Stimulated activated CD4-positive, alpha-beta T cell treated with anti-CD3 and anti-CD28 coated beads, Interleukin-15, amount 100 ng/mL, for 24 hours (primary cell): Measurements from ENCODE around the gene DPH1.

Source experiments
- DNase-seq: peaks from one replicate; pipeline ENCODE4 v3.0.0-alpha.2; 2020

DPH1 gene

GRCh38 chr17:2027528-2028233 is 2.3 kb upstream of the DPH1 start:
- no peak for DNase-seq

DNA sequence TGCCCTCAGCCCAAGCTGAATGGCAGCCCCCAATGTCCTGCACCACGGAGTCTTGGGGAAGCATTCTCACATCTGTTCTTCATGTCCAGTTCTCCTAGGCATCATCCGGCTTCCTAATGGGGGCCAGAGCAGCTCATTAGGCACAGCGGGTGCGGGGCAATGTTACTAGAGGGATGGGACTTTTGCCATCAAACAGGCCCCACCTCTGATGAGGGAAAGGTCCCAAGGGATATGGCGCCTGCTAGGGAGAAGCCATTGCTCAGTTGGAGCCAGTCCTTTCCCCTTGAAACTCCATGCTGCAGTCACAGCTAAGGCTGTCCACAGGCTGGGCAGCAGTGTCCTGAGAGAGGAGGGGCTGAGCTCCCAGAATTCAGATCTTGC is 1.7 kb upstream of the DPH1 start:
- DNase-seq, result no peak

- DNase-seq, result no peak
Measured at GRCh38 chr17:2028737-2029136, 1.2 kb upstream of the DPH1 start.

GRCh38 chr17:2030779-2031163 is 818 bp downstream of the DPH1 start:
- peak; percentile 73 for DNase-seq

DNA sequence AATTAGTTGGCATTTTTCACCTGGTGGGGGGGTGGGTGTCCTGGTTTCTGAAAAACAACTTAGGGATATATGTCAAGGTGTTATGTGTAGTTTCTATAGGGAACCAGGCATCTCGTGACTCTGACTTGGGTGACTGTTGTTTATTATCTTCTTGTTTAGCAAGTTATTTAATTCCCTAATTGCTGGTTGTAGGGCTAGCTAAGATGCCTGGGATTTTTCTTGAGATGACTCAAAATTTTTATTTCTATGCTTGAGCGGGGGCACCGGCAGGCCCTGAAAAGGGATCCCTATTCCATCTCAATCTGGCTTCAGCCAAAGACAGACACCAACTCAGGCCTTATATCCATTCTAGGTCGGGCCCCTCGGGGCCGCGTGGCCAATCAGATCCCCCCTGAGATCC is 3.2 kb downstream of the DPH1 start:
- DNase-seq, result no peak

GRCh38 chr17:2034157-2034556 is 4.2 kb downstream of the DPH1 start:
- no peak for DNase-seq

DNA sequence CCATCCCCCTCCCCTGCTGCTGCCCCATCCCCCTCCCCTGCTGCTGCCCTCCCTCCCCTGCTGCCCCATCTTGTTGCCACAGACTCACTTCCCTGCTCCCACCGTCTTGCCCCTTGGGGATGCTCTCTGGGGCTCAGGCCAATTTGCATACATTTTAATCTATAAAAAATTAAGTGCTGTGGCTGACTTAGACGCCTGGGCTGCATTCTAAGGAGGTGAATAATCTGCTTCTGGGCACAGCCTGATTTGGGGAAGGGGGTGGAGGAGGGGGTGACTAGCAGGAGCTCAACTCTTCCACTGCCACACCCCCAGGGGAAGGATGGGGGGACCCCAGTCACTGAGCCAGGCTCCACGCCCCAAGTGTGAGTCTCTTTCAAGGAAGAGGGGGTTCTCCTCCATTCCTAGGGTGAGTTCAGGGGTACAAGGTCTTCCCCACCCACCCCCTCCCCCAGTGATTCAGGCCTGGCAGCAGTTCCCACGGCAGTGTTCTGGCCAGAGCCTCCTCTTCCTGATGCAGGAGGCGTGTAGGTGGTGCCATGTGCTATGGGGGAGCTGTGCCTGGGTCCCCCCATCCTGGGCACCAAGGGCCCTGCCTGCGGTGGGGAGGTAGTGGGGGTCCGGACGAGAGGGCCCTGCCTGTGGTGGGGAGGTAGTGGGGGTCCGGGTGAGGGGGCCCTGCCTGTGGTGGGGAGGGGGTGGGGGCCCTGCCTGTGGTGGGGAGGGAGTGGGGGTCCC is 5.0 kb downstream of the DPH1 start:
- no peak for DNase-seq

GRCh38 chr17:2035541-2036488 is 5.9 kb downstream of the DPH1 start:
- no peak for DNase-seq

DNA sequence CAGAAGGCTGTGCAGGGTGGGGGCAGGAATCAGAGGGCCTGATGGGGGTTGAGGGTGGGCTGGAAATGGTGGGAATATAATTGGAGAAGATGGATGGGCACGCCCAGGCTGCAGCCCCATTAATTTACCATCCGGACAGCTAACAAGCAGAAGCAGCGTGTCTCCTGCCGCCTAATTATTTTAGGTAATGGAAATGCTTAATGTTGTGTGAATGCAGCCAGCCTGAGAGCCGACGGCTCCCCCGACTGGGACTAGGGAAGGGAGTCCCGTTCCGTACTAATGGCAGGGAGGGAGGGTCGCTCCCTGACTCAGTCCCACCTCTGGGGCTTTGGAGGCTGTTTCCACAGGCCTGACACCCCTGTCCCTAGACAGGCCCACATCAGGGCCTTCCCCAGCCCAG is 7.2 kb downstream of the DPH1 start:
- DNase-seq, result no peak

DNA sequence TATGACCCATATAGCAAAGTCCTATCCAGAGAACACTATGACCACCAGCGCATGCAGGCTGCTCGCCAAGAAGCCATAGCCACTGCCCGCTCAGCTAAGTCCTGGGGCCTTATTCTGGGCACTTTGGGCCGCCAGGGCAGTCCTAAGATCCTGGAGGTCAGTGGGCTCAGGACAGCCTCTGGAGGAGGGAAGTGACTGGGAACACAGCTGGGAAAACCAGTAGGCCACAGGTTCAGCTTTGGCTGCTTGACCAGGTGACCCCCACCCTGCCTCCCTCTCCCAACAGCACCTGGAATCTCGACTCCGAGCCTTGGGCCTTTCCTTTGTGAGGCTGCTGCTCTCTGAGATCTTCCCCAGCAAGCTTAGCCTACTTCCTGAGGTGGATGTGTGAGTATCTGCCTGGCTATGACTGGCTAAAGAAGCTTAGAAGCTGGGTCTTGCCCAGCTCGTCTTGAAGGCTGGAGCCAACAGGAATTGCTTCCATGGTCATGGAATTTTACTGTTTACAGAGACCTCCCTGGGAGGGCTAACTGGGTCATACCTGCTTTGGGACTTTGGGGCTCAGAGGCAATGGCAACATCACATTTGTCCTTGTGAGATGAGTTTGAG is 10.4 kb downstream of the DPH1 start:
- DNase-seq, result no peak

DNA sequence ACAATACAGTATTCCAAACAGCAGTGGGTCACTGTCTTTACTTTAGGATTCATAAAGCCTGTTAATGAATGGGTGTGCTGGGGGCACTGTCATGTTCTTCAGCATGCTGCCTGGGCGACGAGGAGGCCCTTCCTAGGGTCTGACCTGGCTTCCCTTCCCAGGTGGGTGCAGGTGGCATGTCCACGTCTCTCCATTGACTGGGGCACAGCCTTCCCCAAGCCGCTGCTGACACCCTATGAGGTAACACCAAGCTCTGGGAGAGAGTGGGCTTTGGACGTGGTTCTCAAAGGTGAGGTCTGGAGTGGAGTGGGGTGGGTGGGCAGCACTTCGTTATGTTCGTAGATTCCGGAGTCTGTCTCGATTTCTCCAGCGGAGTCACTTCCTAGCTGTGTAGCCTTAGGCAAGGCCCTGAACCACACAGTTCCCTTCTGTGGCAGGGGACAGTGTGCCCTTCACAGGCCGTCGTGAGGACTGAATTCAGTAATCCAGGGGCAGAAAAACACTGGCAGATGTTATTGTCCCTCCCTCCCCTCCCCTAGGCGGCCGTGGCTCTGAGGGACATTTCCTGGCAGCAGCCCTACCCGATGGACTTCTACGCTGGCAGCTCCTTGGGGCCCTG is 11.1 kb downstream of the DPH1 start:
- no peak for DNase-seq

DNA sequence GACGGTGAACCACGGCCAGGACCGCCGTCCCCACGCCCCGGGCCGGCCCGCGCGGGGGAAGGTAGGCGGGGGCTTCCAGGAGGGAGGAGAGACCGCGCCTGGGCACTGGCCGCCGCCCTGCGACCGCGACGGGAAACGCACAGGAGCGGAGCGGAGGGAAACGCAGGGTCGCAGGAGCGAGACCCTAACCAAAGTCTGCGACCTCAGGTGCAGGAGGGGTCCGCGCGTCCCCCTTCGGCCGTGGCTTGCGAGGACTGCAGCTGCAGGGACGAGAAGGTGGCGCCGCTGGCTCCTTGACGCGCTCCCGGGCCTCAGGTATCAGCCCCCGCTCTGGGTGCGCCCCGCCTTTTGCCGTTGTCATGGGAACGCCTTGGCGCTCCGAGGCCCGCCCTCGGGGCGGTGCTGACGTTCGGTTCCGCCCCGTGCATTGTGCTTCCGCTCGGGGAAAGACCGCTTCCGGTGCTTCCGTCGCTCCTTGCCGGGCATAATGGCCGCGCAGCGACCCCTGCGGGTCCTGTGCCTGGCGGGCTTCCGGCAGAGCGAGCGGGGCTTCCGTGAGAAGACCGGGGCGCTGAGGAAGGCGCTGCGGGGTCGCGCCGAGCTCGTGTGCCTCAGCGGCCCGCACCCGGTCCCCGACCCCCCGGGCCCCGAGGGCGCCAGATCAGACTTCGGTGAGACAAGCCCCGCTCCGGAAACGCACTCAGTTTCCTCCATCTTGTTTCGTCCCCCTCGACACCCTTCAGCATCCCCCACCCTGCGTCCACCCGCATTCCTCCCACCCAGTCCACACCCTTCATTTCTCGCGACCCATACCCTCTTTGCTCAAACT is 11.8 kb downstream of the DPH1 start, which contains the start of gene OVCA2:
OVCA2 (plus strand) TSS at position 462 of the 829 bp plus-strand sequence; CDS start at position 488, 26 bp downstream.
- peak; percentile 98 for DNase-seq

DNA sequence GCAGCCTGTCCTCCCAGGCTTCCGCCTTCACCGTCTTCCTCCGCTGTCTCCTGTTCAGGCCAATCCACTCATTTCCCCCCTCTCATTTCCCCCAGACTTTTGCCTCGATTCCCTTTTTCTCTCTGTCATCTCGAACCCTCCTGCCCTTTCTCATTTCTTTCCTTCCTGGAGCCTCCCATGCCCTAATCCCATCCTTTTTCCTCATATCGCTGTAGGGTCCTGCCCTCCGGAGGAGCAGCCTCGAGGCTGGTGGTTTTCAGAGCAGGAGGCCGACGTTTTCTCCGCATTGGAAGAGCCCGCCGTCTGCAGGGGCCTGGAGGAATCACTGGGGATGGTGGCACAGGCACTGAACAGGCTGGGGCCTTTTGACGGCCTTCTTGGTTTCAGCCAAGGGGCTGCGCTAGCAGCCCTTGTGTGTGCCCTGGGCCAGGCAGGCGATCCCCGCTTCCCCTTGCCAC is 12.5 kb downstream of the DPH1 start:
- DNase-seq, result peak; percentile 29

- no peak for DNase-seq
Measured at GRCh38 chr17:2042933-2043332, 13.0 kb downstream of the DPH1 start.

- DNase-seq, result no peak
Measured at GRCh38 chr17:2043785-2044184, 13.8 kb downstream of the DPH1 start.

- no peak for DNase-seq
Measured at GRCh38 chr17:2044263-2044894, 14.4 kb downstream of the DPH1 start.

- no peak for DNase-seq
Measured at GRCh38 chr17:2047590-2047989, 17.6 kb downstream of the DPH1 start.

DNA sequence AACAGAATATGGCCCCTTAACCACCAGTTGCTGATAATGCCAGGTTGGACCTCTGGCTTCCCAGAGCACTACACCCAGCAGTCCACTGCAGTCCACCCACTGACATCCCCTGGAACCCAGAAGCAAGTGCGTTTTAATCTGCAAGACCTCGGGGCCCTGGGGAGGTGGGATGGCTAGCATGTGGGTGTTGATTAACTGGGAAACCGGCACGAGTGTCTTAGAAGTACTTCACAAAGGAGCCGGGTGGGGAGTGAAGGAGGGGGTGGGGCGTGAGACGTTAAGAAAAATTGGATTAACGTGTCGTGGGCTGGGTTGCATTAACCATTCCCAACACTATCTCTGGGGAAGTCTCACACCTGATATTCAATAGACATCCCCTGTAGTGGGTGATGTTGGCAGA is 18.9 kb downstream of the DPH1 start:
- no peak for DNase-seq

DNA sequence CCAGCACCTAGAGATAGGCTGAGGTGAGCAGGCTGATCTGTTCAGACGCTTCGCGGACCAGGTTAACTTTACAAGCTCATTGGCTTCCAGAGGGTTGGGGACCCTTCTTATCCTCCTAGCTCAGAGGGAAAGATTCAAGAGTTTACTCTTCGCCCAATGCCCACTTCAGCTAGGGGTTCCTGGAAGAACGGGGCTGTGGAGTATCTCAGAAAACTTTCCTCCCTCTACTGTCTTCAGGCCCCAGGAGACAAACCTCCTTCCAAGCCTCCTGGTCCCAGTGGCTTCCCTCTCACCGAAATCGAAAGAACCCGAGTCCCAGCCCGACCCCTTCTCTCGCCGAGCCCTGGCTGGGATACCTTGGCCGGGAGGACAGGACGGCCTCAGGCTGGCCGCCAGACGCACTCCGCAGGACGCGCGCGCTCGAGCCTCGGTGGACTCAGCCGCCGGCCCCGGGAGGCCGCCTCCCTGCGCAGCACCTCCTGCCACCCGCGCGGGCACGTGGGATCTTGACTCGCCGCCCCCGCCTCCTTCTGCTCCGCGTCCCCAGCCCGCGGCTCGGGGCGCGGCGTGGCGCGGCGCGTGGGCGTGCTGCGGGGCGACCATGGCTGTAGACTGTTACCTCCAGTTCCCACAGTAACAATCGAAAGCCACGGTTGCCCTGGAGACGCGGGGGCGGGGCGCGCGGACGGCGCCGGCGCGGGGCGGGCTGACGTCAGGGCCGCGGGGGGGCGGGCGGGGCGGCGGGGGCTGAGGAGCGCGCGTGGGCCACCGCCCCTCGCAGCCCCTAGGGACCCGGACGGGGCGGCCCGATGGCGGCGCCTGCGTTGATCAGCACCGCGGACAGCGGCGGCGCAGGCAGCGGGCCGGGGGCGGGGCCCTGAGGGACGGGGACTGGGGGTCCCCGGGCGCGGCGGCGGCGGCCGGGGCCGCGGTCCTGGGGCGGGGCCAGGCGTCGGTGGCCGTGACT is 19.7 kb downstream of the DPH1 start:
- DNase-seq, result peak; percentile 91
